GM10266 (cell line): Measurements from ENCODE around the gene GARNL3.

Experiments used
- DNase-seq: peaks from one replicate; pipeline ENCODE4 v3.0.0; 2012; ENCODE audit errors: extremely low spot score
- TF ChIP-seq, protein P1 (sequence below): IDR thresholded peaks from 2 replicates; pipeline ENCODE4 v1.5.1; 2012; ENCODE audit warnings: mild to moderate bottlenecking, low read depth; ENCODE audit not compliant: control insufficient read depth, insufficient read depth; ENCODE audit errors: missing control alignments

GARNL3 gene

GRCh38 chr9:127369428-127369827 is 104.9 kb downstream of the GARNL3 start:
- DNase-seq: no peak
- TF ChIP-seq, protein P1, sequence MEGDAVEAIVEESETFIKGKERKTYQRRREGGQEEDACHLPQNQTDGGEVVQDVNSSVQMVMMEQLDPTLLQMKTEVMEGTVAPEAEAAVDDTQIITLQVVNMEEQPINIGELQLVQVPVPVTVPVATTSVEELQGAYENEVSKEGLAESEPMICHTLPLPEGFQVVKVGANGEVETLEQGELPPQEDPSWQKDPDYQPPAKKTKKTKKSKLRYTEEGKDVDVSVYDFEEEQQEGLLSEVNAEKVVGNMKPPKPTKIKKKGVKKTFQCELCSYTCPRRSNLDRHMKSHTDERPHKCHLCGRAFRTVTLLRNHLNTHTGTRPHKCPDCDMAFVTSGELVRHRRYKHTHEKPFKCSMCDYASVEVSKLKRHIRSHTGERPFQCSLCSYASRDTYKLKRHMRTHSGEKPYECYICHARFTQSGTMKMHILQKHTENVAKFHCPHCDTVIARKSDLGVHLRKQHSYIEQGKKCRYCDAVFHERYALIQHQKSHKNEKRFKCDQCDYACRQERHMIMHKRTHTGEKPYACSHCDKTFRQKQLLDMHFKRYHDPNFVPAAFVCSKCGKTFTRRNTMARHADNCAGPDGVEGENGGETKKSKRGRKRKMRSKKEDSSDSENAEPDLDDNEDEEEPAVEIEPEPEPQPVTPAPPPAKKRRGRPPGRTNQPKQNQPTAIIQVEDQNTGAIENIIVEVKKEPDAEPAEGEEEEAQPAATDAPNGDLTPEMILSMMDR: no peak

DNA sequence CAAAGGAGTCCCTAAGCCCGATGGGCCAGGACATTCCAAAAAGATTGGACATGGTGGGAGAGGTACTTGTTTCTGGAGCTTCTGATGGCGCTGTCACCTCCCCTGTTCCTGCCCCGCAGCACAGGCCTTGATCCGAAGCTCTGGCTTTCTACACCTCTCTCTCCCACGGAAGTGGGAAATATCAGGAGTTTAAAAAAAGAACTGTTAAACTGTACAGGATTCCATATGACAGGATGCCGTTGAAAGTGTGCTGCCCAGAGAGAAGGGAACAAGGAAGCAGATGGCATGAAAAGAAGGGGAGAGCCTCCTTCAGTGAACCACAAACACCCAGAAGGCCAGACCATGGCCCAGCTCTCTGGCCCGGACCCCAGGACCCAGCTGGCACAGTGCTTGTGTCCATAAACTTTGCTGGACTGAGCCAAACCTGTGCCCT is 105.6 kb downstream of the GARNL3 start:
- TF ChIP-seq, protein P1: no peak
- DNase-seq: no peak

DNA sequence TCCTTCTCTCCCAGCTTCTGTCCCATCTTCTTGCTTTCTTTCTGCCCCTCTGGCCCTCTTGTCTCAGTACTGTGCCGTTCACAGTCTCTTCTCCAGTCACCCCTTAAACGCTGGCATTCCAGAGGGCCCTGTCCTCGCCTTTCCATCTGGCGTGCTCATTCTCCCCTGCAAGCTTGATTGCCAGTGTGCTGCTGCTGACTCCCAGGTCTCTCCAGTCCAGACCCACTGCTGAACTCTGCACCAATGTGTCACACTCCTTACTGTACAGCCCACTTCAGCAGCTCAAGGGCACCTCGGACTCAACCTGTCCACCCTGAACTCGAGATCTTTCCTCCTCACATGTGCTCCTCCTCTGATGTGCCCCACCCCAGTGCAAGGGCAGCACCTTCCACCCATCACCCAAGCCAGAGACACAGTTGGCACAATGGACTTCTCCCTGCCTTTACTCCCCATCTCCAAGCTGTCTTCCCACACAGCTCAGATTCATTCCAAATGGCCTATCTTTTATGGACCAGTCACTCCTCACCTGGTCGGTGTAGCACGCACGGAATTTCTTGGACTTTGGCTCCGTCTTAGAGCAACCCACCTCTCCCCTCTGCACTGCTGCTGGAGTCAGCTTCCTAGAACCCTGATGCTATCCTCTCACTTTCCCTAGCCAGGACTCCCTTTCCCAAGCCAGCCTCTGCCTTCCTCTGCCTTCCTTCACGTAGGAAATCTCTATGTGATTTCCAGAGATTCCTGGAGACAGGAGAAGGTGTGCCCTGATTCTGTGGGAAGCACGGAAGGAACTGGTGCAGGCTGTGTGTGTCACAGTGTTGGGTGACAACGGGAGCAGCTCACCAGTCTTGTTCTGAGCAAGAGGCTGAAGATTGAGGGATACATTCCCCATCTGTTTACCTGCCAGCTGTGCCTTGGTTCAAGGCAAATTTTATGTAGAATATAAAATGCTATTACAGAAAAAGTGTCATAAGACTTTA is 106.4 kb downstream of the GARNL3 start:
- TF ChIP-seq, protein P1: no peak
- DNase-seq: no peak

GRCh38 chr9:127380479-127380878 is 115.9 kb downstream of the GARNL3 start:
- TF ChIP-seq, protein P1: no peak
- no peak for DNase-seq

GRCh38 chr9:127382541-127382940 is 118.0 kb downstream of the GARNL3 start:
- DNase-seq: no peak
- TF ChIP-seq, protein P1: no peak

- TF ChIP-seq, protein P1: no peak
- DNase-seq: no peak
These were observed 119.6 kb downstream of the GARNL3 start for GRCh38 chr9:127384016-127384730.

- TF ChIP-seq, protein P1: no peak
- DNase-seq: no peak
These were observed 120.3 kb downstream of the GARNL3 start for GRCh38 chr9:127384901-127385300.
